Measurements from ENCODE around the gene OTULINL.

GRCh38 chr5:14590949-14591348, 9.4 kb downstream of the OTULINL start:
- TF ChIP-seq EZH2phosphoT487 (IDR thresholded peaks at IDR 0.05; ENCODE audit: borderline replicate concordance, low read length) (no peak), CTCF (conservative IDR thresholded peaks at IDR 0.05; ENCODE audit: low read depth, low read length) (no peak)
